ENCODE data around the gene FNDC4.

Gene FNDC4

GRCh38 chr2:27495840-27496356 is 898 bp upstream of the FNDC4 start:
- no peak for DNase-seq
- intact Hi-C loops (cut with DNase I) = loop anchor here (10.0 kb wide), 1 partner anchor 139 kb away; no protein-coding TSS in a partner anchor

GRCh38 chr2:27494284-27494943 is 586 bp downstream of the FNDC4 start:
- intact Hi-C loops (cut with DNase I) = loop anchor here (10.0 kb wide), 1 partner anchor 140 kb away; no protein-coding TSS in a partner anchor
- peak in 5 of 10 donors; percentile 5 to 86 (median 74) for DNase-seq

GRCh38 chr2:27493948-27494283 is 1.1 kb downstream of the FNDC4 start:
- intact Hi-C loops (cut with DNase I) = loop anchor here (10.0 kb wide), 1 partner anchor 141 kb away; no protein-coding TSS in a partner anchor
- no peak for DNase-seq

- DNase-seq = no peak
- intact Hi-C loops (cut with DNase I) = loop anchor here (10.0 kb wide), 1 partner anchor 142 kb away; no protein-coding TSS in a partner anchor
These were observed 2.4 kb downstream of the FNDC4 start for GRCh38 chr2:27492557-27492956.

GRCh38 chr2:27489498-27490397 is 5.3 kb downstream of the FNDC4 start, which contains the start of gene IFT172:
TSS of gene IFT172 (minus strand) at chr2:27489743. CDS start at chr2:27489653, 90 bp downstream.
- intact Hi-C loops (cut with DNase I) = loop anchor here (2.0 to 10.0 kb wide), 2 partner anchors 93 to 145 kb away; partner anchors contain the start of gene ZNF512

GRCh38 chr2:27489118-27489497 is 5.9 kb downstream of the FNDC4 start:
- no peak for DNase-seq
- intact Hi-C loops (cut with DNase I) = loop anchor here (2.0 kb wide), 1 partner anchor 94 kb away; the partner anchor contains the start of gene ZNF512

More at GRCh38 chr2:27489498-27490397, 5.3 kb downstream of the FNDC4 start, which contains the start of gene IFT172:
- peak; percentile 96 to 100 (median 99) for DNase-seq

- no peak for DNase-seq
- intact Hi-C loops (cut with DNase I) = no loop called here
These were observed 9.5 kb downstream of the FNDC4 start for GRCh38 chr2:27485496-27485895.

- no peak for DNase-seq
- intact Hi-C loops (cut with DNase I) = no loop called here
These were observed 23.0 kb downstream of the FNDC4 start for GRCh38 chr2:27471961-27472360.

- intact Hi-C loops (cut with DNase I) = no loop called here
- no peak for DNase-seq
These were observed 30.6 kb downstream of the FNDC4 start for GRCh38 chr2:27464443-27464842.

- intact Hi-C loops (cut with DNase I) = no loop called here
These were observed 33.9 kb downstream of the FNDC4 start for GRCh38 chr2:27461118-27461517.

GRCh38 chr2:27453968-27454367 is 41.0 kb downstream of the FNDC4 start:
- no peak for DNase-seq
- intact Hi-C loops (cut with DNase I) = no loop called here

More at GRCh38 chr2:27461118-27461517, 33.9 kb downstream of the FNDC4 start:
- DNase-seq = no peak

GRCh38 chr2:27451095-27451494 is 43.9 kb downstream of the FNDC4 start:
- DNase-seq = no peak
- intact Hi-C loops (cut with DNase I) = no loop called here

- intact Hi-C loops (cut with DNase I) = no loop called here
These were observed 46.6 kb downstream of the FNDC4 start for GRCh38 chr2:27448381-27448780.

GRCh38 chr2:27446057-27446456 is 48.9 kb downstream of the FNDC4 start:
- intact Hi-C loops (cut with DNase I) = no loop called here
- no peak for DNase-seq

More at GRCh38 chr2:27448381-27448780, 46.6 kb downstream of the FNDC4 start:
- no peak for DNase-seq

GRCh38 chr2:27445615-27446014 is 49.4 kb downstream of the FNDC4 start:
- intact Hi-C loops (cut with DNase I) = no loop called here
- DNase-seq = no peak

- DNase-seq = no peak
- intact Hi-C loops (cut with DNase I) = no loop called here
These were observed 49.8 kb downstream of the FNDC4 start for GRCh38 chr2:27445155-27445554.

GRCh38 chr2:27442920-27443282 is 52.1 kb downstream of the FNDC4 start:
- intact Hi-C loops (cut with DNase I) = no loop called here
- no peak for DNase-seq

- peak in 3 of 10 donors; percentile 18 to 85 (median 78) for DNase-seq
These were observed 52.8 kb downstream of the FNDC4 start, which contains the start of gene KRTCAP3 for GRCh38 chr2:27441958-27442919. TSS of gene KRTCAP3 (plus strand) at chr2:27442381. CDS start at chr2:27442413, 32 bp downstream.

More at GRCh38 chr2:27441958-27442919, 52.8 kb downstream of the FNDC4 start, which contains the start of gene KRTCAP3:
- intact Hi-C loops (cut with DNase I) = no loop called here

Measured in posterior cingulate gyrus (tissue), 11 donors.